GM12875 (cell line): Measurements from ENCODE around the gene OTOP3.
A peak's percentile ranks its signal among the peaks of the same experiment; 100 is the strongest.
"Not testable (repeated sequence)": the region's sequence is repeated elsewhere in the genome, so short reads cannot be mapped to it uniquely, and the experiment has no call there.

Experiments
- H3K4me3 ChIP-seq: one replicate; pipeline ENCODE4 v1.5.1; 2011; ENCODE audit warnings: low read depth, low read length, control low read depth
- TF ChIP-seq, protein P1 (sequence below): IDR thresholded peaks from 2 replicates; pipeline ENCODE4 v1.5.1; 2011; ENCODE audit warnings: low read depth, mild to moderate bottlenecking, control low read depth, inconsistent platforms, low read length, moderate library complexity, borderline replicate concordance; ENCODE audit not compliant: insufficient read depth

OTOP3 gene

DNA sequence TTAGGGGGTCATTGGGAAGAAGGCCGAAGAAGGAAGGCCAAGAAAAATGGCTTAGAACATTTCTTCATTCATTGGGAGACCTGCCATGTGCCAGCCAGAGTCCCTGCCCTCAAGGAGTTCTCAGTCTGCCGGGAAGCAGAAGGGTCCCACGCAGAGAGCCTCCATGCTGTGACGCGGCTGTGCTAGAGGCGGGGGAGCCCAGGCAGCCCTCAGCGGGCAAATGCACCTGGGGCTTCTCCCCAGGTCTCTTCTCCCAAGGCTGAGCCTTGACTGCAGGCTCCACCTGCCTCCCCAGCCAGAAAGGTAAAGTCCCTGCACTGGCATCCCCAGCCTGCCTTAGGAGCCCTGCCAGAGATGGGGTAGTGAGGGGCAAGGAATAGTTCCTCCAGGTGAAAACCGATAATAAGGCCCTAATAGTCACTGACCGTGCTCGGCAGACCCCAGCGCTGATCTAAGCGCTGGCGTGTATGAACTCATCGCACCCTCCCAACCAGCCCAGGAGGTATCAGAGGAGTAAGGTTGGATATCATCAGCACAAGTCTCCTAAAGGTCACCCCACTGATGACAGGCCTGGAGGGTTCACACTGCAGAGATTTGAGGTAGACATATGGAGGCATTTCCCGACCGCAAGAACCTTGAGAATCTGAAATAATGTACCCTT lies 45.8 kb downstream of the OTOP3 start:
- H3K4me3 ChIP-seq: peak overlapping the region; percentile 31
- TF ChIP-seq, protein P1, sequence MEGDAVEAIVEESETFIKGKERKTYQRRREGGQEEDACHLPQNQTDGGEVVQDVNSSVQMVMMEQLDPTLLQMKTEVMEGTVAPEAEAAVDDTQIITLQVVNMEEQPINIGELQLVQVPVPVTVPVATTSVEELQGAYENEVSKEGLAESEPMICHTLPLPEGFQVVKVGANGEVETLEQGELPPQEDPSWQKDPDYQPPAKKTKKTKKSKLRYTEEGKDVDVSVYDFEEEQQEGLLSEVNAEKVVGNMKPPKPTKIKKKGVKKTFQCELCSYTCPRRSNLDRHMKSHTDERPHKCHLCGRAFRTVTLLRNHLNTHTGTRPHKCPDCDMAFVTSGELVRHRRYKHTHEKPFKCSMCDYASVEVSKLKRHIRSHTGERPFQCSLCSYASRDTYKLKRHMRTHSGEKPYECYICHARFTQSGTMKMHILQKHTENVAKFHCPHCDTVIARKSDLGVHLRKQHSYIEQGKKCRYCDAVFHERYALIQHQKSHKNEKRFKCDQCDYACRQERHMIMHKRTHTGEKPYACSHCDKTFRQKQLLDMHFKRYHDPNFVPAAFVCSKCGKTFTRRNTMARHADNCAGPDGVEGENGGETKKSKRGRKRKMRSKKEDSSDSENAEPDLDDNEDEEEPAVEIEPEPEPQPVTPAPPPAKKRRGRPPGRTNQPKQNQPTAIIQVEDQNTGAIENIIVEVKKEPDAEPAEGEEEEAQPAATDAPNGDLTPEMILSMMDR: no peak

DNA sequence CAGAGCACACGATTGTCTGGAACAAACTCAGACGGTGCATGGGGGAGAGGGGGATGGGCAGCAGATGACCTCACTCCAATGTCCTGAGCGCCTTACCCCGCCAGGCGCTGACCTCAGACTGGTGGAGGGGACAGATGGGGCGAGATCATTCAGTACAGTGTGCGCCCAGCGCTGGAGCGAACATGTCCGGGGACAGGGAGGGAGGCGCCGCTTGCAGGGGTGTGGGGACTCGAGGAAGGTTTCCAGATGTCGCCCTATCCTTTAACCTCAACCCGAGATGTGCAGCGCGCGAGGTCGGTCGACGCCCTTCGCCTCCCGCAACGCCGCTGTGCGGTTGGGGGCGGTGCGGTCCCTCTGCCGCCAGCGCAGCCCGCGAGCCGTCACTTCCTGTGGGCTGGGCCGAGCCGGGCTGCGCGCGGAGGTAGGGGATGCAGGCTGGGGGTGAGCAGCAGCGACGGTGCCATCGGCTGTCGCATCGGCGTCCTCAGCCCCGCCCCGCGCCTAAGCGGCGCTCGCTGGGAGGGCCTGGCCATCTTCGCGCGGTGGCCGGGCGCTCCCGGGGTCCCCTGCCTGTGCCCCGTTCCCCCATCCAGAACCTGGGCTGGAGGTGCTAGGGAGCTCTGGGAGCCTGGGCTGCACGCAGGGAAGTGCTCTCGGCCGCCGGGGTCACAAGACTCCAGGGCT lies 46.4 kb downstream of the OTOP3 start:
- TF ChIP-seq, protein P1: 0 out of 2 replicates have a peak, but pooled peaks have one; percentile 5
- peak overlapping the region; percentile 31 for H3K4me3 ChIP-seq

DNA sequence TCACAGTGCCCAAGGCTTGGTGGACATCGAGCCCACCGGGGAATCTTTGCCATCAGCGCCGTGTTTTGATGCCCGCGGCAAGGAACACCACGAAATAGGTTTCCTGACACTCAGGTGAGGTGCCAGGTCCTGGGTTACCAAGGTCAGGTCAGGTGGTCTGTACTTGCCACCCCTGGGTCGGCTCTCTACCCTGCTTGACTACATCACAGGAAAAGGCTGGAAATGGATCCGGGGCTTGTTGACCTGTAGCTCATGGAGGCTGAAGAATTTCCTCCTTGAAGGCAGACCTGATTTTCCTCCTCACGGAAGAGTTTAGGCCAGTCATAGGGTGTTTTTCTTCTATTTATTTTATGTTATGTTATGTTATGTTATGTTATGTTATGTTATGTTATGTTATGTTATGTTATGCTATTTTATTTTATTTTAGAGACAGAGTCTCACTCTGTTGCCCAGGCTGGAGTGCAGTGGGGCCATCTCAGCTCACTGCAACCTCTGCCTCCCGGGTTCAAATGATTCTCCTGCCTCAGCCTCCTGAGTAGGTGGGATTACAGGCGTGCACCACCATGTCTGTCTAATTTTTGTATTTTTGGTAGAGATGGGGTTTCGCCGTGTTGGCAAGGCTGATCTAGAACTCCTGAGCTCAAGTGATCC lies 47.1 kb downstream of the OTOP3 start:
- not testable (repeated sequence) for H3K4me3 ChIP-seq

DNA sequence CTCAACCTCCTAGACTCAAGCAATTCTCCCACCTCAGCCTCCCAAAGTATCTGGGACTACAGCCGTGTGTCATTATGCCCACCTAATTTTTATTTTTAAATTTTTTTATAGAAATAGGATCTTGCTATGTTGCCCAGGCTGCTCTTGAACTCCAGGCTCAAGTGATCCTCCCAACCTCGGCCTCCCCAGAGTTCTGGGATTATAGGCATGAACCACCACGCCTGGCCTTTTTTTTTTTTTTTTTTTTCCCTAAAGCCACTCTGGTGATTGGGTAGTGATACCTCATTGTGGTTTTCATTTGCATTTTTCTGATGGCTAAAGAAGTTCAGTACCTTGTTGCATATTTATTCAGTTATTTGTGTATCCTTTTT lies 50.5 kb downstream of the OTOP3 start:
- TF ChIP-seq, protein P1: no peak
- H3K4me3 ChIP-seq: no peak overlapping the region

DNA sequence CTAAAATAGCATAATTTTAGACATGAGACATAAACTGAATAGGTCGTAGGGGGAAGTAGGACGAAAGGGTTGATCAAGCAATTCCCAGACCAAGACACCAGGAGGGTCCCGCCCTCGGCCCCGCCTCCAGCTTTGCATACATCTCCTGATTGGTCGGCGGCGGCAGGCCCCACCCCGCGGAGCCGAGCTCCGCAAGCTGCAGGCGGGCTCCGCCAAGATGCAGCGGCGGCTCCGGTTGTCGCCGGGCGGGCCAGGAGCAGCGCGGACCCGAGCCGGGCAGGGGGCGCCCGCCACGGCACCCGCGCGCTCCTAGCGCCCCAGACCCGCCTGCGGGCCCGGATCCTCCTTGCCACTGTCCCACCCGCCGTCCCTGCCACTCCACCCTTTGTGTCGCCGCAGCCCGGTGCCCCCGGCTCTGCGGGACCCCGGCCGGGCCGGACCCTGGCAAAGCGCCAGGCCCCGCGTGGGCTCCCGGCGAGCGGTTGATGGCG lies 51.8 kb downstream of the OTOP3 start, which contains the start of gene CDR2L:
CDR2L (plus strand) TSS at position 215 of the 491 bp plus-strand sequence. CDS start 412 bp downstream, outside the sequence.
- H3K4me3 ChIP-seq: peak within 1 kb of the TSS; percentile 33

DNA sequence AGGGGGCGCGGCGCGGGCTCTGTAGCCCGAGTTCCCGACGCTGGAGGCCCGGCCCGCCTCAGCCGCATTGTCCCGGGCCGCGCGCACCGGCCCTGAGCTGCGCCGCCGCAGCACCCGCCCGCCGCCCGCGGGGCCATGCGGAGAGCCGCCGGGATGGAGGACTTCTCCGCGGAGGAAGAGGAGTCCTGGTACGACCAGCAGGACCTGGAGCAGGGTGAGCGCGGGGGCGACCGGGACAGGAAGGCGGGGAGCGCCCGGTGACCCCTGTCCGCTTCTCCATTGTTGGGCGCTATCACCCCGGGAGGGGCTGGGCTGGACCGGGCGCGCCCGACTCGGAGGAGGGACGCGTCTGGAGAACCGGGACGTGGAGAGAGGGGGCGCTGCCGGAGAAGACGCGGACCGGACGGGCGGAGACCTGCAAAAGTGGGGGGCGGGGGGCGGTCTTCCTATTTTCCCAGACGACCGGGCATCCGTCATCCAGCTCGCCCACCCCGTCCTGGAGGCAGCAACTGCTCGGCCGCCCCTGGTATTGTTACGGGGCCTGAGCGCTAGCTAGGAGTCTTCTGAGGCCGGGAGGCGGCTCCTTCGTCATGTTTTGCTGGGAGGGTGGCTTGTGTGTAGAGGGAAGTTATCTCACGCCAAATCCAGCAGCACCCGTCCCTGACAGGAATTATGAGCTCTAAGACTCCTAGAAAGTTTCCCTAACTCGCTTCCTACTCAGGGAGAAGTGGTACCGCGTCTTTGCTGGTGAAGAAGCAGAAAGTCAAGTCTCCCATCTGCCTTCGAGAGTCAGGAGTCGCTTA lies 52.4 kb downstream of the OTOP3 start:
- peak overlapping the region; percentile 33 for H3K4me3 ChIP-seq
- TF ChIP-seq, protein P1: no peak

More for the DNA sequence above, 51.8 kb downstream of the OTOP3 start, which contains the start of gene CDR2L:
- TF ChIP-seq, protein P1: no peak
